KMS-11 (cell line): ENCODE results near the gene ARHGAP9.

Experiments used
- H2AFZ ChIP-seq: fragments of 200-600 bp; sonication (generic); 2 replicates; pipeline ENCODE4 v1.6.1; 2016; ENCODE audit warnings: antibody characterized with exemption, mixed run types, low read depth
- H3K27ac ChIP-seq: fragments of 200-600 bp; sonication (generic); 2 replicates; pipeline ENCODE4 v1.6.1; 2016; ENCODE audit warnings: mild to moderate bottlenecking, mixed run types
- H3K27me3 ChIP-seq: fragments of 200-600 bp; sonication (generic); 2 replicates; pipeline ENCODE4 v1.6.1; 2017; ENCODE audit warnings: mild to moderate bottlenecking, low read depth, mixed run types, moderate library complexity; ENCODE audit not compliant: insufficient read depth
- H3K36me3 ChIP-seq: fragments of 200-600 bp; sonication (generic); 2 replicates; pipeline ENCODE4 v1.6.1; 2017; ENCODE audit warnings: mild to moderate bottlenecking, mixed run types; ENCODE audit not compliant: insufficient read depth
- H3K4me1 ChIP-seq: fragments of 200-600 bp; sonication (generic); 2 replicates; pipeline ENCODE4 v1.6.1; 2016; ENCODE audit warnings: mild to moderate bottlenecking, low read depth, mixed run types; ENCODE audit not compliant: poor library complexity, severe bottlenecking
- H3K4me2 ChIP-seq: fragments of 200-600 bp; sonication (generic); 2 replicates; pipeline ENCODE4 v1.7.0; 2016; ENCODE audit warnings: mild to moderate bottlenecking, mixed run types
- H3K4me3 ChIP-seq: fragments of 200-600 bp; sonication (generic); IDR thresholded peaks from 2 replicates; pipeline ENCODE4 v1.6.1; 2017; ENCODE audit warnings: low read depth, low read length, mixed read lengths; ENCODE audit not compliant: insufficient read depth
- H3K79me2 ChIP-seq: fragments of 200-600 bp; sonication (generic); 2 replicates; pipeline ENCODE4 v1.6.1; 2016; ENCODE audit warnings: low read depth, mixed run types; ENCODE audit not compliant: insufficient read depth
- H3K9ac ChIP-seq: fragments of 200-600 bp; sonication (generic); 2 replicates; pipeline ENCODE4 v1.6.1; 2016; ENCODE audit warnings: mild to moderate bottlenecking, mixed run types
- H4K20me1 ChIP-seq: fragments of 200-600 bp; sonication (generic); 2 replicates; pipeline ENCODE4 v1.6.1; 2016; ENCODE audit warnings: mild to moderate bottlenecking, mixed run types; ENCODE audit not compliant: insufficient read depth
- CTCF ChIP-seq: fragments of 200-600 bp; sonication (generic); conservative IDR thresholded peaks from 2 replicates; pipeline ENCODE4 v1.6.1; 2017; ENCODE audit warnings: low read depth, mild to moderate bottlenecking, antibody characterized with exemption, low read length, moderate library complexity, mixed read lengths

Gene ARHGAP9

DNA sequence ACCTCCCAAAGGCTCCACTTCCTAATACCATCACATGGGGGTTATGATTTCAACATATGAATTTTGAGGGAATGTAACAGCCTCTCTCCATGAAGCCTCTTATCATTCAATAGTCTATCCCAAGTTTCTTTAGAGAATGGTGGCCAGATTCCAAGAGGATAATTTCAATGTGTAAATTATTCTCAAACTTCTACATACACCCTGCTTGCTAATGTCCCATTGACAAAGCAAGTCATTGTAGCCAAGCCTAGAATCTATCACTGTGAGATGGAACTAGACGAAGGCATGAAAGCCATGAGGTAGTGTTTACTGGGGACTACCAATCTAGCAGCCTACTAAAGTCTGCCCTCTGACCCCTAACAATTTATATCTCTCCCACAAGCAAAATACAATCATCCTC is 41.3 kb downstream of the ARHGAP9 start:
- Histone ChIP-seq H3K4me1 (no peaks in the 10 kb centered on the region), H3K27me3 (no peaks in the 10 kb centered on the region), H3K9ac (no peak overlapping the region), H3K79me2 (no peaks in the 10 kb centered on the region), H3K36me3 (no peaks in the 10 kb centered on the region), H3K4me2 (no peak overlapping the region), H2AFZ (no peak overlapping the region), H3K27ac (no peak overlapping the region), H4K20me1 (no peaks in the 10 kb centered on the region), H3K4me3 (no peak overlapping the region)
- no peak for TF ChIP-seq CTCF

- H3K4me2 ChIP-seq = no peak overlapping the region
Measured at GRCh38 chr12:57435293-57435692, 44.4 kb downstream of the ARHGAP9 start.

GRCh38 chr12:57434517-57435223 is 45.0 kb downstream of the ARHGAP9 start, which contains the start of gene INHBC:
INHBC (plus strand) TSS chr12:57434784; CDS start chr12:57434887, 103 bp downstream.
- H3K4me3 ChIP-seq = no peak within 1 kb of the TSS
- no peak within 1 kb of the TSS for H3K4me2 ChIP-seq
- no peak within 1 kb of the TSS for H3K9ac ChIP-seq
- H3K27me3 ChIP-seq = no peaks in the 10 kb centered on the region
- TF ChIP-seq CTCF = no peak
- H3K4me1 ChIP-seq = peaks cover 13% of the 10 kb centered on the region
- H4K20me1 ChIP-seq = no peaks in the 10 kb centered on the region
- H3K79me2 ChIP-seq = peaks cover 6% of the 10 kb centered on the region; the same call in 1 of the 2 replicates
- no peak within 1 kb of the TSS for H3K27ac ChIP-seq
- no peak within 1 kb of the TSS for H2AFZ ChIP-seq
- no peaks in the 10 kb centered on the region for H3K36me3 ChIP-seq

More at GRCh38 chr12:57435293-57435692, 44.4 kb downstream of the ARHGAP9 start:
- no peak overlapping the region for H2AFZ ChIP-seq
- no peaks in the 10 kb centered on the region for H4K20me1 ChIP-seq
- H3K79me2 ChIP-seq = no peaks in the 10 kb centered on the region
- no peak overlapping the region for H3K27ac ChIP-seq
- no peaks in the 10 kb centered on the region for H3K27me3 ChIP-seq
- H3K4me1 ChIP-seq = peaks cover 8% of the 10 kb centered on the region
- H3K4me3 ChIP-seq = no peak overlapping the region
- H3K36me3 ChIP-seq = no peaks in the 10 kb centered on the region
- no peak for TF ChIP-seq CTCF
- no peak overlapping the region for H3K9ac ChIP-seq

- Histone ChIP-seq H3K4me2 (no peak overlapping the region), H4K20me1 (no peaks in the 10 kb centered on the region), H3K79me2 (peaks cover 6% of the 10 kb centered on the region; the same call in 1 of the 2 replicates), H3K4me3 (no peak overlapping the region), H3K4me1 (peaks cover 14% of the 10 kb centered on the region), H3K36me3 (no peaks in the 10 kb centered on the region), H3K27ac (no peak overlapping the region), H3K9ac (no peak overlapping the region), H3K27me3 (no peaks in the 10 kb centered on the region), H2AFZ (no peak overlapping the region)
- no peak for TF ChIP-seq CTCF
Measured at GRCh38 chr12:57433370-57433769, 46.3 kb downstream of the ARHGAP9 start.
